Body of pancreas (tissue), 4 donors: Measurements from ENCODE around the gene CADM1. TPM values are rescaled to one million over a fixed set of nuclear protein-coding genes. Genes with fewer than 3 reads are reported as not detected.

Experiments
- ATAC-seq: fragments of 150-250 bp; one replicate; pipeline ENCODE4 v1.9.1; 2016
- DNase-seq, 4 donors: peaks; one replicate each; pipeline ENCODE4 v3.0.0-alpha.2; 2019
- H3K27ac ChIP-seq, 4 donors: fragments of 200-600 bp; sonication (generic); 1 replicate in 3 of 4; 2 replicates in 1 of 4; pipeline versions ENCODE4 v1.5.1 to v1.6.1; 2016 to 2019; ENCODE audit warnings: mild to moderate bottlenecking in 1 of 4, mixed read lengths in 1 of 4, moderate library complexity in 1 of 4
- H3K27me3 ChIP-seq, 2 donors: fragments of 200-600 bp; sonication (generic); one replicate each; pipeline ENCODE4 v1.6.0; 2016; ENCODE audit warnings: mild to moderate bottlenecking in 1 of 2
- H3K36me3 ChIP-seq, 2 donors: fragments of 200-600 bp; sonication (generic); replicated peaks in 1 of 2; 2 replicates each; pipeline ENCODE4 v1.5.1; 2016; ENCODE audit warnings: low read depth in 2 of 2; ENCODE audit not compliant: insufficient read depth in 1 of 2
- H3K4me1 ChIP-seq: fragments of 200-600 bp; sonication (generic); one replicate; pipeline ENCODE4 v1.6.0; 2016
- H3K4me3 ChIP-seq, 2 donors: fragments of 200-600 bp; sonication (generic); 1 replicate in 1 of 2; 2 replicates in 1 of 2; pipeline ENCODE4 v1.5.1; 2016 to 2019
- H3K9me3 ChIP-seq, 3 donors: fragments of 200-600 bp; sonication (generic); 1 replicate in 2 of 3; 2 replicates in 1 of 3; pipeline ENCODE4 v1.5.1; 2016
- POLR2A ChIP-seq, 3 donors: fragments of 450-650 bp; IDR thresholded peaks; one replicate each; pipeline ENCODE4 v1.6.1; 2016; ENCODE audit warnings: antibody characterized with exemption in 3 of 3, mild to moderate bottlenecking in 2 of 3
- WGBS, 2 donors: methylation state at CpG; one replicate each; pipeline ENCODE4 v1.1.5; 2017; 5-methylcytosine and 5-hydroxymethylcytosine counted together
- intact Hi-C: fragments of 100-400 bp; cut with DNase I; formaldehyde crosslinking; loops from one replicate; pipeline ENCODE4 v1.15.1; 2023
- total RNA-seq, 2 donors: library from RNA; depleted of rRNA; stranded (reverse); fragments of >200 nt; gene quantifications; one replicate each; pipeline ENCODE4 v1.1.0, GENCODE V29; 2016
- TF ChIP-seq, protein P1 (sequence below), 7 experiments: fragments of 450-650 bp in 4 of 7; fragments of 200-600 bp in 3 of 7; sonication (generic) in 3 of 7; IDR thresholded peaks; one replicate each; pipeline ENCODE4 v1.5.1; 2016 to 2019; ENCODE audit warnings: antibody characterized with exemption in 7 of 7

CADM1 gene
- total RNA-seq, 2 donors from 2014 or later = 12.5 to 13.7 TPM

DNA sequence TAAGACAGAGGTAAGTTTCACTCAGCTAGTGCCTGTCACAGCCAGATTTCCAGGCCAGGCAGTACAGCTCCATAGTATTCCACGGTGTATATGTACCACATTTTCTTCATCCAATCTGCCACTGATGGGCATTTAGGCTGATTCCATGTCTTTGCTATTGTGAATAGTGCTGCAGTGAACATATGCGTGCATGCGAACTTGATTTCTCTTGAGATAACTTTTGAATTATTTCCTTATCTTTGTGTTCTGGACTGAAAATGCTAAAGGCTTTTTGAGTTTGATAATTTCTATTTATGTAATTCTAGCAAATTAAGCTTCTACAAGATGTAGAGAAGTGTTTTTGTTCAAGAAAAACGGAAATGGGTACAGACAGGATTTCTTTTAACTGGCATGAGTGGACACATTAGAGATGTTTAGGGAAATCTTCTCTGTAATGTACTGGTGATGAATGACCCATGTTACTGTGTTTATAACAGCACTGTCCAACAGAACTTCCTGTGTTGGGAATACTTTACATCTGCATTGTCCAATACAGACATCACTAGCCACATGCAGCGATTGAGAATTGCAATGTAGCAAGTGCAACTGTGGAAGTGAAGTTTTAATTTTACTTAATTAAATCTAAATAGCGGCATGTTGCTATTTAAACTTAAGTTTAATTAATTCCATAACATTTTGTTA is 151.3 kb downstream of the CADM1 start:
- DNase-seq (no peak), ATAC-seq (no peak)
- TF ChIP-seq, protein P1, sequence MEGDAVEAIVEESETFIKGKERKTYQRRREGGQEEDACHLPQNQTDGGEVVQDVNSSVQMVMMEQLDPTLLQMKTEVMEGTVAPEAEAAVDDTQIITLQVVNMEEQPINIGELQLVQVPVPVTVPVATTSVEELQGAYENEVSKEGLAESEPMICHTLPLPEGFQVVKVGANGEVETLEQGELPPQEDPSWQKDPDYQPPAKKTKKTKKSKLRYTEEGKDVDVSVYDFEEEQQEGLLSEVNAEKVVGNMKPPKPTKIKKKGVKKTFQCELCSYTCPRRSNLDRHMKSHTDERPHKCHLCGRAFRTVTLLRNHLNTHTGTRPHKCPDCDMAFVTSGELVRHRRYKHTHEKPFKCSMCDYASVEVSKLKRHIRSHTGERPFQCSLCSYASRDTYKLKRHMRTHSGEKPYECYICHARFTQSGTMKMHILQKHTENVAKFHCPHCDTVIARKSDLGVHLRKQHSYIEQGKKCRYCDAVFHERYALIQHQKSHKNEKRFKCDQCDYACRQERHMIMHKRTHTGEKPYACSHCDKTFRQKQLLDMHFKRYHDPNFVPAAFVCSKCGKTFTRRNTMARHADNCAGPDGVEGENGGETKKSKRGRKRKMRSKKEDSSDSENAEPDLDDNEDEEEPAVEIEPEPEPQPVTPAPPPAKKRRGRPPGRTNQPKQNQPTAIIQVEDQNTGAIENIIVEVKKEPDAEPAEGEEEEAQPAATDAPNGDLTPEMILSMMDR (IDR thresholded peaks at IDR 0.05) = no peak
- Histone ChIP-seq H3K4me1 (no peaks in the 10 kb centered on the region), H3K4me3 (no peak overlapping the region), H3K27me3 (no peaks in the 10 kb centered on the region), H3K9me3 (no peaks in the 10 kb centered on the region), H3K27ac (no peak overlapping the region), H3K36me3 (no peaks in the 10 kb centered on the region)
- 66 to 78% methylated on average over 6 of the region's 6 CpGs for WGBS, 2 donors
- intact Hi-C loops = no loop called here

DNA sequence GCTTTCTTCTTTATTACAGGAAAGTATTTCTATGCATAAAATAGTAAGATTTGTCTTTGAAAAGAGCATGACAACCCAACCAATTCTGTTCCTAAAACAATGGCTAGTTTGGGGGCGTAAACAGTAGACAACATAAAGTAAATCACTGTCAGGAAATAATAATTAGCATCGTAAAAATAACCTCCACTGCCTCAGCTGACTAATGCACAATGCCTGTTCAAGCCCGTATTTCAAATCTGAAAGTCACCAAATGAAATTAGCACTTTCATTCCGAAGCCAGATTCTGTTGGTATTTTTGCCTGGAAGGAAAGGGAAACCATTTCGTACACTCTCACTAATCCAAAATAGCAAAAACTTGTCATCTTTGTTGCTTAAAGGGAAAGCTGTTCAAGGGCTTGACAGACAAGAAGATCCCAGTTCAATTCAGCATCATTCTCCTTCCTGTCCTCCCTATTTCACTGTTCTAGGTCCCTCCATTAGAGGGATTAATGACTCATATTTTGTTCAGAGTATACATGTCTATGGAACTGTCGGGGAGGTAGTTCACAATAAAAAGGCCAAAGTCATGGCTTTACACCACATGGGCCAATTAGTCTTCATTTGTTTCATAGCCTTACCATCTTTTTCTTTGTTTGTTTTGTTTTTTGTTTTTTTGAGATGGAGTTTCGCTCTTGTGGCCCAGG is 154.7 kb downstream of the CADM1 start:
- Histone ChIP-seq H3K9me3 (no peaks in the 10 kb centered on the region), H3K4me3 (no peak overlapping the region), H3K27ac (no peak overlapping the region), H3K27me3 (no peaks in the 10 kb centered on the region), H3K36me3 (no peaks in the 10 kb centered on the region), H3K4me1 (no peaks in the 10 kb centered on the region)
- ATAC-seq = no peak
- intact Hi-C loops = no loop called here
- TF ChIP-seq, protein P1 (IDR thresholded peaks at IDR 0.05) = no peak
- TF ChIP-seq POLR2A (IDR thresholded peaks at IDR 0.05) = no peak
- DNase-seq = no peak
- 69 to 72% methylated on average over 7 of the region's 7 CpGs for WGBS, 2 donors

DNA sequence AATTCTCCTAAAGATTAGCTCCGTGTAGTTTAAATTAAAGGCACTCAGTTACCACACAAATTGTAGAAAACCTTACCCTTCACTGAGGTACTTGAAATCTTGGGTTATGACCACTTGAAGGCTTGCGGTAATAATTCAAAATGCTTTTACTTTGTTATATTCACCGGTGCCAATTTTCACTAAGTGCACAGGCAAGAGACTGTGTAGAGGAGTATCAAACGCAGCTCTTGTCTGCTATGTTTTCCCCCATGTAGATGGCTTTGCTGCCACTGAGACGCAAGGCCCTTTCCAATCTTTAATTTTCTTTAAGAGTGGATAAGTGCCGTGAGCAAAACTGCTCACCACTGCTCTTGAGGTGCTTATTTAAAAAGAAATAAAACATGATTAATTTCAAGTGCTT is 155.8 kb downstream of the CADM1 start:
- TF ChIP-seq, protein P1 (IDR thresholded peaks at IDR 0.05) = no peak
- TF ChIP-seq POLR2A (IDR thresholded peaks at IDR 0.05) = no peak
- ATAC-seq = no peak
- intact Hi-C loops = no loop called here

DNA sequence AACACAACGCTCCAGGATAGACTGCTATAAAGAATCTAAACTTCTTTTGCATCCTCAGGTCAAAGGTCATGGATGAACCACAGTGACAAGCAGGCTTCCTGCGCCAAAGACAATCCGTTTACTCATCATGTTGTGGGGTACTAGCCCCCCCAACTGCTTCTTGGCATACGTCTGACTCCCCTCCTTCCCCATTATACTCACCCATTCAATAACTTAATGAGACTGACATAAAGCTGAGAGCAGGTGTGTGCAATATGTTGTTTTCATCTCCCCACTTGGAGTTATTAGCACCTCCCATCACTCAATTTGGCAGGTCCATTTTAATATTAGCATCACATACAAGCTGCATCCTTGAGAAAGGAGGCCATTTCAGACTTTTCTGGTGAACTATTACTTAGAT is 157.1 kb downstream of the CADM1 start:
- Histone ChIP-seq H3K4me1 (no peaks in the 10 kb centered on the region), H3K4me3 (no peak overlapping the region), H3K27ac (no peak overlapping the region), H3K36me3 (no peaks in the 10 kb centered on the region), H3K9me3 (no peaks in the 10 kb centered on the region), H3K27me3 (no peaks in the 10 kb centered on the region)
- no peak for DNase-seq
- ATAC-seq = no peak
- no peak for TF ChIP-seq POLR2A (IDR thresholded peaks at IDR 0.05)
- TF ChIP-seq, protein P1 (IDR thresholded peaks at IDR 0.05) = no peak
- 75 to 77% methylated on average over 4 of the region's 4 CpGs for WGBS, 2 donors
- intact Hi-C loops = no loop called here

More for the DNA sequence above, 155.8 kb downstream of the CADM1 start:
- no peak for DNase-seq
- Histone ChIP-seq H3K4me3 (no peak overlapping the region), H3K27me3 (no peaks in the 10 kb centered on the region), H3K4me1 (no peaks in the 10 kb centered on the region), H3K9me3 (no peaks in the 10 kb centered on the region), H3K36me3 (no peaks in the 10 kb centered on the region), H3K27ac (no peak overlapping the region)
- 76 to 82% methylated on average over 6 of the region's 6 CpGs for WGBS, 2 donors

DNA sequence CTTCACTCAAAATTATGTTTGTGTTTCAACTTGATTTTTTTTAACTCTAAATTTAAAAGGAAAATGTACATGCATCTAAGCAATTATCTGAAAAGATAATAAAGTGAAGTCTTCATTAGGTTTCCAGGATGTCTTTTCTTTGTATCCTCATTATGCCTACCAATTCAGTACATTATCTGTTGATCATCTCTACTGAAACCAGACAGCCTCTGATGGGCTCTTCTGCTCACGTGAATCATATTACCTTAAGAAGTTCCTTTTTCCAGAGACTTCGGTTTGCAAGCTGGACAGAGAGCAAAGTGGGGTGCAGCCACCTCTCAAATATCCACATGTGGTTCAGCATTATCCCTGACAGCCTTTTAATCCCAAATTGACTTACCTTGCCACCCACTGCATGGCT is 158.4 kb downstream of the CADM1 start:
- intact Hi-C loops = no loop called here
- DNase-seq = no peak
- WGBS, 2 donors = 68 to 71% methylated on average over 2 of the region's 2 CpGs

More for the DNA sequence above, 158.4 kb downstream of the CADM1 start:
- TF ChIP-seq, protein P1 (IDR thresholded peaks at IDR 0.05) = no peak
- TF ChIP-seq POLR2A (IDR thresholded peaks at IDR 0.05) = no peak
- Histone ChIP-seq H3K4me1 (no peaks in the 10 kb centered on the region), H3K9me3 (no peaks in the 10 kb centered on the region), H3K36me3 (no peaks in the 10 kb centered on the region), H3K4me3 (no peak overlapping the region), H3K27me3 (no peaks in the 10 kb centered on the region), H3K27ac (no peak overlapping the region)
- no peak for ATAC-seq
